CD14-positive monocyte (primary cell): ENCODE data around the gene FAM210B. TPM values are rescaled to one million over a fixed set of nuclear protein-coding genes. Genes with fewer than 3 reads are reported as not detected.

Experiments
- DNase-seq, 3 donors: peaks; one replicate each; pipeline ENCODE4 v3.0.0-alpha.2; 2011 to 2022
- H2AFZ ChIP-seq: 2 replicates; pipeline ENCODE4 v1.6.0; 2012; ENCODE audit warnings: mild to moderate bottlenecking, low read depth, low read length, inconsistent platforms; ENCODE audit not compliant: insufficient read depth, poor library complexity, severe bottlenecking
- H3K27ac ChIP-seq, 2 donors: 1 replicate in 1 of 2; 2 replicates in 1 of 2; pipeline ENCODE4 v1.5.1; 2012 to 2013; ENCODE audit warnings: low read length in 2 of 2, control low read depth in 1 of 2, inconsistent platforms in 1 of 2, low read depth in 1 of 2, mild to moderate bottlenecking in 1 of 2
- H3K27me3 ChIP-seq, 2 donors: one replicate each; pipeline versions ENCODE4 v1.6.0 to v1.6.1; 2011 to 2013; ENCODE audit warnings: low read length in 2 of 2; ENCODE audit not compliant: control insufficient read depth in 2 of 2, insufficient read depth in 2 of 2
- H3K36me3 ChIP-seq, 2 donors: replicated peaks in 1 of 2; 1 replicate in 1 of 2; 2 replicates in 1 of 2; pipeline versions ENCODE4 v1.5.1 to v1.6.1; 2012 to 2013; ENCODE audit warnings: low read length in 2 of 2, control low read depth in 1 of 2, inconsistent platforms in 1 of 2, mild to moderate bottlenecking in 1 of 2; ENCODE audit not compliant: insufficient read depth in 2 of 2, control insufficient read depth in 1 of 2
- H3K4me1 ChIP-seq, 2 donors: 1 replicate in 1 of 2; 2 replicates in 1 of 2; pipeline versions ENCODE4 v1.5.1 to v1.6.1; 2012 to 2013; ENCODE audit warnings: low read length in 2 of 2, control low read depth in 1 of 2, inconsistent platforms in 1 of 2, mild to moderate bottlenecking in 1 of 2, moderate library complexity in 1 of 2; ENCODE audit not compliant: insufficient read depth in 2 of 2, control insufficient read depth in 1 of 2
- H3K4me2 ChIP-seq: replicated peaks from 2 replicates; pipeline ENCODE3; 2012; ENCODE audit warnings: low read length, moderate library complexity, mild to moderate bottlenecking; ENCODE audit not compliant: poor library complexity, severe bottlenecking; ENCODE audit errors: extremely low read depth
- H3K4me3 ChIP-seq, 3 experiments: fragments of 200-600 bp in 1 of 3; sonication (generic) in 1 of 3; replicated peaks in 1 of 3; 1 replicate in 2 of 3; 2 replicates in 1 of 3; pipeline ENCODE4 v1.5.1; 2011 to 2013; ENCODE audit warnings: low read length in 3 of 3, mild to moderate bottlenecking in 3 of 3, control low read depth in 2 of 3, low read depth in 2 of 3, inconsistent platforms in 1 of 3, moderate library complexity in 1 of 3
- H3K79me2 ChIP-seq: 2 replicates; pipeline ENCODE4 v1.6.0; 2012; ENCODE audit warnings: mild to moderate bottlenecking, control low read depth, inconsistent platforms, low read length, moderate library complexity; ENCODE audit not compliant: insufficient read depth
- H3K9ac ChIP-seq: 2 replicates; pipeline ENCODE4 v1.6.0; 2017; ENCODE audit warnings: low read length, mild to moderate bottlenecking; ENCODE audit not compliant: insufficient read depth, poor library complexity, severe bottlenecking
- H3K9me3 ChIP-seq, 2 donors: replicated peaks in 1 of 2; 1 replicate in 1 of 2; 2 replicates in 1 of 2; pipeline versions ENCODE4 v1.5.1 to v1.6.1; 2012 to 2013; ENCODE audit warnings: low read length in 2 of 2, control low read depth in 1 of 2; ENCODE audit not compliant: control insufficient read depth in 1 of 2, insufficient read depth in 1 of 2
- H4K20me1 ChIP-seq: 2 replicates; pipeline ENCODE4 v1.6.0; 2012; ENCODE audit warnings: mild to moderate bottlenecking, low read length, control low read depth, moderate library complexity; ENCODE audit not compliant: insufficient read depth
- H3K27ac Mint-ChIP-seq, 7 donors: one replicate each; pipeline ENCODE4 v1.8.0; 2020; ENCODE audit warnings: mild to moderate bottlenecking in 7 of 7, mixed read lengths in 7 of 7, moderate library complexity in 6 of 7, inconsistent platforms in 2 of 7
- H3K27me3 Mint-ChIP-seq, 3 donors: one replicate each; pipeline ENCODE4 v1.8.0; 2021 to 2022; ENCODE audit warnings: low read depth in 3 of 3, mild to moderate bottlenecking in 3 of 3, mixed read lengths in 3 of 3, moderate library complexity in 3 of 3, inconsistent platforms in 1 of 3
- H3K36me3 Mint-ChIP-seq, 2 donors: one replicate each; pipeline ENCODE4 v1.8.0; 2020; ENCODE audit warnings: mixed read lengths in 2 of 2, inconsistent platforms in 1 of 2, mild to moderate bottlenecking in 1 of 2
- H3K4me1 Mint-ChIP-seq: one replicate; pipeline ENCODE4 v1.8.0; 2020; ENCODE audit warnings: mild to moderate bottlenecking, mixed read lengths
- H3K4me3 Mint-ChIP-seq, 2 donors: one replicate each; pipeline ENCODE4 v1.8.0; 2020; ENCODE audit warnings: mild to moderate bottlenecking in 2 of 2, mixed read lengths in 2 of 2, moderate library complexity in 1 of 2
- H3K9me3 Mint-ChIP-seq, 7 donors: one replicate each; pipeline ENCODE4 v1.8.0; 2020 to 2022; ENCODE audit warnings: mixed read lengths in 7 of 7, mild to moderate bottlenecking in 6 of 7, moderate library complexity in 6 of 7, inconsistent platforms in 2 of 7
- WGBS: methylation state at CpG from one replicate; pipeline ENCODE4 v1.1.5; 2013; ENCODE audit warnings: missing lambda C conversion rate; ENCODE audit not compliant: insufficient coverage; 5-methylcytosine and 5-hydroxymethylcytosine counted together
- intact Hi-C, 2 donors: fragments of 100-400 bp; cut with micrococcal nuclease; formaldehyde crosslinking; loops; one replicate each; pipeline versions ENCODE4 v1.15.0 to v1.15.1; 2023
- polyA plus RNA-seq, 3 donors: library from polyadenylated mRNA; depleted of rRNA in 1 of 3; unstranded in 2 of 3; stranded (reverse) in 1 of 3; fragments of 300-500 nt in 2 of 3; fragments of >200 nt in 1 of 3; fragmentation: Illumina TruSeq in 2 of 3; gene quantifications; 1 replicate in 2 of 3; 2 replicates in 1 of 3; pipeline ENCODE4 v1.2.3, GENCODE V29; 2012 to 2021
- TF ChIP-seq, protein P1 (sequence below): fragments of 200-600 bp; IDR thresholded peaks from one replicate; pipeline ENCODE4 v1.8.0; 2022; ENCODE audit warnings: antibody characterized with exemption, mild to moderate bottlenecking

FAM210B gene
- polyA plus RNA-seq, 3 donors: 15.2 to 41.3 (median 34.5) TPM

GRCh38 chr20:56350842-56351241, 7.9 kb upstream of the FAM210B start:
- intact Hi-C loops: no loop called here

GRCh38 chr20:56352345-56353055, 6.3 kb upstream of the FAM210B start:
- Histone ChIP-seq H3K4me3 (no peak overlapping the region), H3K9ac (no peak overlapping the region), H3K36me3 (no peaks in the 10 kb centered on the region), H2AFZ (no peak overlapping the region), H3K27ac (no peak overlapping the region), H3K27me3 (peaks cover 4 to 6% of the 10 kb centered on the region in 2 donors), H3K4me1 (no peaks in the 10 kb centered on the region), H3K4me2 (no peak overlapping the region), H3K79me2 (no peaks in the 10 kb centered on the region), H4K20me1 (no peaks in the 10 kb centered on the region), H3K9me3 (no peaks in the 10 kb centered on the region)
- Mint-ChIP-seq H3K36me3 (no peaks in the 10 kb centered on the region), H3K4me3 (no peak overlapping the region), H3K9me3 (peaks cover 0 to 2% (median 0%) of the 10 kb centered on the region in 7 donors), H3K27me3 (peaks cover 9 to 25% (median 21%) of the 10 kb centered on the region in 3 donors), H3K4me1 (no peaks in the 10 kb centered on the region), H3K27ac (no peak overlapping the region)
- intact Hi-C loops: no loop called here
- TF ChIP-seq, protein P1, sequence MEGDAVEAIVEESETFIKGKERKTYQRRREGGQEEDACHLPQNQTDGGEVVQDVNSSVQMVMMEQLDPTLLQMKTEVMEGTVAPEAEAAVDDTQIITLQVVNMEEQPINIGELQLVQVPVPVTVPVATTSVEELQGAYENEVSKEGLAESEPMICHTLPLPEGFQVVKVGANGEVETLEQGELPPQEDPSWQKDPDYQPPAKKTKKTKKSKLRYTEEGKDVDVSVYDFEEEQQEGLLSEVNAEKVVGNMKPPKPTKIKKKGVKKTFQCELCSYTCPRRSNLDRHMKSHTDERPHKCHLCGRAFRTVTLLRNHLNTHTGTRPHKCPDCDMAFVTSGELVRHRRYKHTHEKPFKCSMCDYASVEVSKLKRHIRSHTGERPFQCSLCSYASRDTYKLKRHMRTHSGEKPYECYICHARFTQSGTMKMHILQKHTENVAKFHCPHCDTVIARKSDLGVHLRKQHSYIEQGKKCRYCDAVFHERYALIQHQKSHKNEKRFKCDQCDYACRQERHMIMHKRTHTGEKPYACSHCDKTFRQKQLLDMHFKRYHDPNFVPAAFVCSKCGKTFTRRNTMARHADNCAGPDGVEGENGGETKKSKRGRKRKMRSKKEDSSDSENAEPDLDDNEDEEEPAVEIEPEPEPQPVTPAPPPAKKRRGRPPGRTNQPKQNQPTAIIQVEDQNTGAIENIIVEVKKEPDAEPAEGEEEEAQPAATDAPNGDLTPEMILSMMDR: no peak
- DNase-seq: no peak
- 80% methylated on average over 3 of the region's 5 CpGs for WGBS

More at GRCh38 chr20:56350842-56351241, 7.9 kb upstream of the FAM210B start:
- Histone ChIP-seq H4K20me1 (no peaks in the 10 kb centered on the region), H3K79me2 (no peaks in the 10 kb centered on the region), H3K9ac (no peak overlapping the region), H3K9me3 (no peaks in the 10 kb centered on the region), H3K4me2 (no peak overlapping the region), H2AFZ (no peak overlapping the region), H3K4me3 (no peak overlapping the region), H3K27me3 (peaks cover 4 to 13% of the 10 kb centered on the region in 2 donors), H3K4me1 (no peaks in the 10 kb centered on the region), H3K27ac (no peak overlapping the region), H3K36me3 (no peaks in the 10 kb centered on the region)
- Mint-ChIP-seq H3K27ac (no peak overlapping the region), H3K4me3 (no peak overlapping the region), H3K9me3 (peaks cover 0 to 2% (median 0%) of the 10 kb centered on the region in 7 donors), H3K36me3 (no peaks in the 10 kb centered on the region), H3K4me1 (no peaks in the 10 kb centered on the region), H3K27me3 (peaks cover 8 to 26% (median 24%) of the 10 kb centered on the region in 3 donors)
- no peak for DNase-seq
- TF ChIP-seq, protein P1: no peak
- WGBS: no CpG with 5 or more reads among the region's 2 CpGs
